NT2/D1 (cell line): ENCODE measurements around the gene DPP9.

Source experiments
- DNase-seq: peaks from one replicate; pipeline ENCODE4 v3.0.0-alpha.2; 2011; ENCODE audit warnings: low read depth, low spot score
- H3K27me3 ChIP-seq: 2 replicates; pipeline ENCODE4 v1.6.0; 2011; ENCODE audit warnings: mild to moderate bottlenecking; ENCODE audit not compliant: insufficient read length, insufficient read depth
- H3K36me3 ChIP-seq: 2 replicates; pipeline ENCODE4 v1.6.1; 2011; ENCODE audit warnings: mild to moderate bottlenecking, low read length, mixed read lengths; ENCODE audit not compliant: insufficient read depth, insufficient read length
- H3K4me1 ChIP-seq: 2 replicates; pipeline ENCODE4 v1.5.1; 2011; ENCODE audit not compliant: insufficient read depth, insufficient read length
- H3K4me3 ChIP-seq: 2 replicates; pipeline ENCODE4 v1.5.1; 2011; ENCODE audit warnings: low read depth; ENCODE audit not compliant: insufficient read length
- H3K9ac ChIP-seq: 2 replicates; pipeline ENCODE4 v1.6.0; 2011; ENCODE audit warnings: low read depth; ENCODE audit not compliant: insufficient read length
- H3K9me3 ChIP-seq: 2 replicates; pipeline ENCODE4 v1.5.1; 2011; ENCODE audit warnings: mild to moderate bottlenecking, low read length; ENCODE audit not compliant: insufficient read depth
- SUZ12 ChIP-seq: IDR thresholded peaks from 2 replicates; pipeline ENCODE4 v1.6.1; 2011; ENCODE audit not compliant: insufficient read length, insufficient read depth; ENCODE audit errors: extremely low read depth
- YY1 ChIP-seq: IDR thresholded peaks from 2 replicates; pipeline ENCODE4 v1.6.1; 2011; ENCODE audit not compliant: insufficient read length, insufficient read depth
- ZNF274 ChIP-seq: IDR thresholded peaks from 2 replicates; pipeline ENCODE4 v1.6.1; 2011; ENCODE audit warnings: mild to moderate bottlenecking, low read depth, low read length

Gene DPP9

DNA sequence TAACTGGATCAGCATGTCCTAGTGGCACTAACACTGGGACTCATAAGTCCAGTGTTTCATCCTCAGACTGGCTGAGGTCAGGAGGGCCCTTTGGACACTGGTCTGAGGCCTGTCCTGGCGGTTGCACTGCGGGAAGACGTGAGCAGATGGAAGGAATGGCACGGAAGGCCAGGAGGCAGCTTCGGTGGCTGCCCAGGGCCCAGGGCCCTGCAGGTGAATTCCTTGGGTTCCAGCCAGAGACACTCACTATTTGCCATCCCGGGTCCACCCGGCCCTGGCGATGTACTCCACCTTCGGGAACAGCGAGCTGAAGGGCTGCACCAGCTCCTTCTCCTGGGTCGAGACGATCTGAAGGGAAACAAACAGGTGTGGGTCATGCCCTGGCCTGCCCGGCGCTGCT, 26.3 kb downstream of the DPP9 start:
- peaks cover 96% of the 10 kb centered on the region for H3K36me3 ChIP-seq
- DNase-seq, result no peak
- peaks cover 2% of the 10 kb centered on the region for H3K4me1 ChIP-seq
- H3K9ac ChIP-seq, result no peak overlapping the region
- H3K9me3 ChIP-seq, result no peaks in the 10 kb centered on the region
- no peak overlapping the region for H3K4me3 ChIP-seq
- TF ChIP-seq ZNF274 (no peak), SUZ12 (no peak), YY1 (no peak)
- H3K27me3 ChIP-seq, result no peaks in the 10 kb centered on the region

DNA sequence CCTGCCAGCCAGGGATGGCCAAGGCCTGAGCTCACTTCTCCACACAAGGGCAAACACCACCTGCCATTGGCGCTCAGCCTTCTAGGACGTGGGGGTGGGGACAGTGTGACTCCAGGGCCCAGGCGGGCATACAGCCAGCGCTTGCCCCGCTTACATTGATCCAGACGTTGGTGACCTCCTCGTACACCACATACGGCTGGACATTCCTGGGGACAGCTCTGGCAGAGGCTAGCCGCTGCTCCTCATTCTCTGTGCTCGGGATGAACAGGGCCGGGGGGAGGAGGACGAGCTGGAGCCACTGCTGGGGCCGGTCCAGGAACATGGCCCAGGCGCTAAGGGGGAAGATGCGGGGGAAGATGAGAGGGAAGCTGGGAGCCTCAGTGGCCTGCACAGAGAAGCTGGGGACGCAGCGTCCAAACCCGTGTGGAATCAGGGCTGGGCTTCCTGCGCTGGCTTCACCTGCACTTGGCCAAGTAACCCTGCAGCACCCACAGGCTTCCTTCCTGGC, 28.4 kb downstream of the DPP9 start:
- Histone ChIP-seq H3K27me3 (no peaks in the 10 kb centered on the region), H3K9ac (no peak overlapping the region), H3K4me1 (no peaks in the 10 kb centered on the region), H3K4me3 (no peak overlapping the region), H3K9me3 (no peaks in the 10 kb centered on the region), H3K36me3 (peaks cover 93% of the 10 kb centered on the region)
- TF ChIP-seq SUZ12 (no peak), YY1 (no peak), ZNF274 (no peak)
- DNase-seq, result no peak

DNA sequence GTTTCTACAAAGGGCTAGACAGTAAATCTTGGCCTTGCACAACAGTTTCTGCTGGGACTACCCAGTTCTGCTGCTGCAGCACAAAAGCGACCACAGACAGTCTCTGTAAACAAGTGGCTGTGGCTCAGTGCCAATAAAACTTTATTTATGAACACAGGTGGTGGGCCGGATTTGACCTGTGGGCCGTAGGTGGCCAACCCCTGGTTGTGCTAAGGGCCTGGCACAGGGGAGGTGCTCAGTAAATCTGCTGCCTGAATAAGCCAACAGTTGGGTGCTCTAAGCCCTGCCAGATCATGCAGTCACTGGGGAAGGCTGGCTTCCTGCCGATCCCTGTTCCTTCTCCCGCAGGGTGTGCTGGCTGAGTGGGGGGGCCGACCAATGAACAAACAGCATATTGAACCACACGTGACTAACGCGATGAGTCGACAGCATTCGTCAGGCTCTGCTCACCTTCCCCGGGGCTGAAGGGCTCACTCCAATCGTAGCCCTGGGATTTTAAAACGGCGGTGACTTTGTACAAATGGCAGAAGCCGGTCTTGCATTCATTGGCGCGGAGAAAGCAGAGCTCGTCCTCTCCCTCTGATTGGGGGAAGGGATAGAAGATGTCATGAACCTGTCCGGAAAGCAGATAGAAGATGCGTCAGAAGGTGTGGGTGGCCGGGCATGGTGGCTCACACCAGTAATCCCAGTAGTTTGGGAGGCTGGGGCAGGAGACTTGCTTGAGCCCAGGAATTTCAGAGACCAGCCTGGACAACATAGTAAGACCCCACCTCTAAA, 29.2 kb downstream of the DPP9 start:
- Histone ChIP-seq H3K4me1 (no peaks in the 10 kb centered on the region), H3K27me3 (no peaks in the 10 kb centered on the region), H3K9ac (no peak overlapping the region), H3K4me3 (no peak overlapping the region), H3K9me3 (no peaks in the 10 kb centered on the region), H3K36me3 (peaks cover 93% of the 10 kb centered on the region)
- no peak for DNase-seq
- no peak for TF ChIP-seq SUZ12
- TF ChIP-seq ZNF274, result no peak
- no peak for TF ChIP-seq YY1

DNA sequence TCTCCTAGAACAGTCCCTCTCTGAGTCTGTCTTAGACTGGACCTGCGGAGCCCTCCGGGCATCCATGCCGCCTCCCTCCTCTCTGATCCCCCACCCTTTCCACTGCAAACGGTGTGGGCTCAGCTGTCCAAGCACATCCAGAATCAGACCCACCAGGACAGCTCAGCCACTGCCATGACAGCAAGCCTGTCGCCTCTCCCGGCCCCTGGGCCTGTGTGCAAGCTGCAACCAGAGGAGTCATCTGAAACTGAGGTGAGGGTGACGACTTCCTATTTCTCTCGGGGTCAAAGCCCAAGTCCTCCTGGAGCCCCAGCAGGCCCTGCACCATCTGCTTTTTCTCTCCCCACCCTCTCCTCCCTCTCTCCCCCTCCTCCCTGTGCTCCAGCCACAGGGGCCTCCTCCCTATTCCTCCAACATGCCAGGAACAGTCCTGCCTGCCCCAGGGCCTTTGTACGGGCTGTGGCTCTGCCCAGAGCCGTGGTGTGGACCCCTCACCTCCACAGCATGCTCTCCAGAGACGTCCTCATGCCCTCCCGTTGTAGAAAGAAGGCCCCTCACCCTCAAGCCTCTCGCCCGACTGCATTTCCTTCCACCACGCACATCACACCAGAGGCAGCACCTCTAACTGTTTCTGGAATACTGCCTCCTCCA, 30.0 kb downstream of the DPP9 start:
- H3K9ac ChIP-seq, result no peak overlapping the region
- TF ChIP-seq ZNF274, result no peak
- no peak for TF ChIP-seq YY1
- TF ChIP-seq SUZ12, result no peak
- peaks cover 95% of the 10 kb centered on the region for H3K36me3 ChIP-seq
- H3K4me1 ChIP-seq, result no peaks in the 10 kb centered on the region
- H3K9me3 ChIP-seq, result no peaks in the 10 kb centered on the region
- H3K27me3 ChIP-seq, result no peaks in the 10 kb centered on the region
- DNase-seq, result no peak
- no peak overlapping the region for H3K4me3 ChIP-seq

DNA sequence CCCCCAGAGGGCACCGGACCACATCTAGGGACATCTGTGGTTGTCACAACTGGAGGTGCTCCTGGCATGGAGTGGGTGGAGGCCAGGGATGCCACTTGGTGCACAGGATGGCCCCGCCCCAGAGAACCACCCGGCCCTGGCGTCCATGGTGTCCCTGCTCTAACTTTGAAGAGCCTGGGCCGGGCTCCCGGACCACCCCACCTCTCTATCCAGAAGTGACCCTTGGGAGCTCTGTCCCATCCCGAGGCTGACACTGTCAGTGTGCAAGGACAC, 30.6 kb downstream of the DPP9 start:
- H3K27me3 ChIP-seq, result no peaks in the 10 kb centered on the region
- DNase-seq, result no peak
- H3K9ac ChIP-seq, result no peak overlapping the region
- H3K4me1 ChIP-seq, result no peaks in the 10 kb centered on the region
- no peak overlapping the region for H3K4me3 ChIP-seq
- TF ChIP-seq SUZ12, result no peak
- no peak for TF ChIP-seq YY1
- no peak for TF ChIP-seq ZNF274
- H3K36me3 ChIP-seq, result peaks cover 95% of the 10 kb centered on the region
- H3K9me3 ChIP-seq, result no peaks in the 10 kb centered on the region

DNA sequence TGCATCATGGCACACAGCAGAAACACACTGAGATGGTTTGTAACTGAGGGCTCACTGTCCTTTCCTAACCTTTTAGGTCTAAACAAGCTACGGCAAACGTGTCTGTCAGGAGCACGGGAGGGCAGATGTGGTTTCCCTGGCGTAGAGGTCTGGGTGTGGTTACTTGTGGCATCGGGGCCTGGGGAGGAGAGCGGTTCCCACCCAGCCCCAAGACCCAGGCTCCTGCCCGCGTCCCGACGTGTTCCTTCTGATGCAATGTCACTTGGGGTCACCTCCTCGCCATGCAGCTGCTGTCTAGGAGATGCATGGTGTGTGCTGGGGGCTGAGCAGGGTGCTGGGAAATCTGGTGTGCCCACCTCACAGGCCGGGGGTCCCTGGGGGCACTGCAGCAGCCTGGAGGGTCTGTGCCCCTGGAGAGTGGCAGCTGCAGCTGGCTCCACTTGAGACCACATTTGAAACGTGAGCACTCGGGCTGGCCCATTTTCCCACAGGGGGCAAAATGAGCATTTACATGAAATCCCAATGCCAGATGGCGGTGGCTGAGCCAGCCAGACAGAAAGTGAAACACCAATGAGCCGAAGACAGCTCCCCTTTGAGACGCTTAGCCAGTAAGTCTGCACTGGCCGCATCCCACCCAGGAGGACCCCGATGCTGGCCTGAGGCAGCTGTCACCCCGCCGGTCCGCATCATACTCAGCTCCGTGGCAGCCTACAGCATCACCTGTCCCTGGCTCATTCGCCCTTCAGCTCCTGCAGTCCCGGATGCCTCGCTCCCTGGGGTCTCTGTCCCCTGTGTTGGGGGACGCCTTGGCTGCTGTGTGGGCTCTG, 31.2 kb downstream of the DPP9 start:
- Histone ChIP-seq H3K4me3 (no peak overlapping the region), H3K27me3 (no peaks in the 10 kb centered on the region), H3K9ac (no peak overlapping the region), H3K9me3 (no peaks in the 10 kb centered on the region), H3K36me3 (peaks cover 94% of the 10 kb centered on the region), H3K4me1 (no peaks in the 10 kb centered on the region)
- TF ChIP-seq ZNF274 (no peak), SUZ12 (no peak), YY1 (no peak)
- no peak for DNase-seq

DNA sequence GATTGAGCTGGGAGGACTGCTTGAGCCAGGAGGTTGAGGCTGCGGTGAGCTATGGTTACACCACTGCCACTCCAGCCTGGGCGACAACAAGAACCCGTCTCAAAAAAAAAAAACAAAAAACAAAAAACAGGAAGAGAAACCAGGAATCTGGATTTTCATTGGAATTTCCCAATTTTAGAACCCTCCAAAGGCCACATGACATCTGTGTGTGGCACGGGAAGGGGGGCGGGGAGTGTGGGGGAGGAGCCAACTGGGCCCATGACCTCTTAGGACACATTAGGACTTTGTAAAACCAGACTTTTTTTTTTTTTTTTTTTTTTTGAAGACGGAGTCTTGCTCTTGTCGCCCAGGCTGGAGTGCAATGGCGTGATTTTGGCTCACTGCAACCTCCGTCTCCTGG, 32.3 kb downstream of the DPP9 start:
- Histone ChIP-seq H3K4me3 (no peak overlapping the region), H3K9me3 (no peaks in the 10 kb centered on the region), H3K27me3 (no peaks in the 10 kb centered on the region), H3K4me1 (no peaks in the 10 kb centered on the region), H3K9ac (no peak overlapping the region), H3K36me3 (peaks cover 96% of the 10 kb centered on the region)
- DNase-seq, result no peak
- TF ChIP-seq ZNF274, result no peak
- no peak for TF ChIP-seq YY1
- no peak for TF ChIP-seq SUZ12
